ENCODE measurements around the gene SYT7. TPM values are rescaled to one million over a fixed set of nuclear protein-coding genes. Genes with fewer than 3 reads are reported as not detected.

SYT7 gene
- total RNA-seq, 4 donors from 2014 or later, result 2.1 to 10.0 (median 5.9) TPM

DNA sequence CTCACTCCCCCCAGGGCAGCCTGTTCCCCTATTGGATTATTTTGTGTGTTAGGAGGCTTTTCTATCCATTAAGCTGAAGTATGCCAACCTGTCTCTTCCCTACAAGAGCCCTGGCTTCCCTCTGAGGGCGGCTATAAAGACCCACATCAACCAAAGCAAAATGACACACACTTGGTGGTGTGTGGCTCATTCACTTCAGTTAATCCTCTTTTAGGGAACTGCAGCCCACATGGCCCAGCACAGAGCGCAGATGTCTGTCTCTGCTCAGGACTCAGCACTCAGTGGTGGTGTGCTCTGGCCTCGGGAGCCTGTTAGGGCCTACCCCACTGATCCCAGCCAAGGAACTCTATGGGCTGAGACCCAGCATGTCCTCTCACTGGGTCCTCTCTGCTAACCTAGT is 104.5 kb downstream of the SYT7 start:
- H3K27ac ChIP-seq, result no peak overlapping the region
- no peaks in the 10 kb centered on the region for H3K4me1 ChIP-seq
- H3K27me3 ChIP-seq, result no peaks in the 10 kb centered on the region
- H3K4me3 ChIP-seq, result no peak overlapping the region
- H3K9me3 ChIP-seq, result no peaks in the 10 kb centered on the region
- no peaks in the 10 kb centered on the region for H3K36me3 ChIP-seq
- no peak for DNase-seq
- TF ChIP-seq, protein P1, sequence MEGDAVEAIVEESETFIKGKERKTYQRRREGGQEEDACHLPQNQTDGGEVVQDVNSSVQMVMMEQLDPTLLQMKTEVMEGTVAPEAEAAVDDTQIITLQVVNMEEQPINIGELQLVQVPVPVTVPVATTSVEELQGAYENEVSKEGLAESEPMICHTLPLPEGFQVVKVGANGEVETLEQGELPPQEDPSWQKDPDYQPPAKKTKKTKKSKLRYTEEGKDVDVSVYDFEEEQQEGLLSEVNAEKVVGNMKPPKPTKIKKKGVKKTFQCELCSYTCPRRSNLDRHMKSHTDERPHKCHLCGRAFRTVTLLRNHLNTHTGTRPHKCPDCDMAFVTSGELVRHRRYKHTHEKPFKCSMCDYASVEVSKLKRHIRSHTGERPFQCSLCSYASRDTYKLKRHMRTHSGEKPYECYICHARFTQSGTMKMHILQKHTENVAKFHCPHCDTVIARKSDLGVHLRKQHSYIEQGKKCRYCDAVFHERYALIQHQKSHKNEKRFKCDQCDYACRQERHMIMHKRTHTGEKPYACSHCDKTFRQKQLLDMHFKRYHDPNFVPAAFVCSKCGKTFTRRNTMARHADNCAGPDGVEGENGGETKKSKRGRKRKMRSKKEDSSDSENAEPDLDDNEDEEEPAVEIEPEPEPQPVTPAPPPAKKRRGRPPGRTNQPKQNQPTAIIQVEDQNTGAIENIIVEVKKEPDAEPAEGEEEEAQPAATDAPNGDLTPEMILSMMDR (IDR thresholded peaks at IDR 0.05), result no peak
- no peak for TF ChIP-seq POLR2A (IDR thresholded peaks at IDR 0.05)
- intact Hi-C loops (cut with DNase I; ENCODE audit: low total_unique reads), result loop anchor here (5.0 kb wide), 1 partner anchor 161 kb away; no protein-coding TSS in a partner anchor

DNA sequence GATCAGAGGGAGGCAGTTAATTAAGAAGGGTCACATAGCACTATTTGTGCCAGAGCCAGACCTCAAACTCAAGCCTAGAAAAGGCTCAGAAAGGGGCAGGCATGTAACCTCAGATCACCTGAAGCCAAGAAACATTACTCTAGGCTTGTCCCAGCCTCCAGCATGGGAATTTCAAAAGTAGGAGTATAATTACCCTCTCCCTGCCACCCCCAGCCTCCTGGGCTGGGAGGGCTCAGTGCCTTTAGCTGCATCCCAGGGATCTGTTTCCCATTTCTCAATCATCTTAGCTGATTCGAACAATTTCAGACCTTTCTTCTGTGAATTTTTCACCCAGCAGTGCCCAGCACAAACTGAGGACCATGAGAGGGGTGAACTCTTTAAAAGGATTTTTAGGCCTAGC is 105.4 kb downstream of the SYT7 start:
- intact Hi-C loops (cut with DNase I; ENCODE audit: low total_unique reads), result loop anchor here (5.0 kb wide), 1 partner anchor 162 kb away; no protein-coding TSS in a partner anchor
- Histone ChIP-seq H3K9me3 (no peaks in the 10 kb centered on the region), H3K27ac (no peak overlapping the region), H3K4me3 (no peak overlapping the region), H3K36me3 (no peaks in the 10 kb centered on the region), H3K27me3 (no peaks in the 10 kb centered on the region), H3K4me1 (no peaks in the 10 kb centered on the region)
- TF ChIP-seq, protein P1 (IDR thresholded peaks at IDR 0.05), result no peak
- TF ChIP-seq POLR2A (IDR thresholded peaks at IDR 0.05), result no peak
- DNase-seq, result no peak

DNA sequence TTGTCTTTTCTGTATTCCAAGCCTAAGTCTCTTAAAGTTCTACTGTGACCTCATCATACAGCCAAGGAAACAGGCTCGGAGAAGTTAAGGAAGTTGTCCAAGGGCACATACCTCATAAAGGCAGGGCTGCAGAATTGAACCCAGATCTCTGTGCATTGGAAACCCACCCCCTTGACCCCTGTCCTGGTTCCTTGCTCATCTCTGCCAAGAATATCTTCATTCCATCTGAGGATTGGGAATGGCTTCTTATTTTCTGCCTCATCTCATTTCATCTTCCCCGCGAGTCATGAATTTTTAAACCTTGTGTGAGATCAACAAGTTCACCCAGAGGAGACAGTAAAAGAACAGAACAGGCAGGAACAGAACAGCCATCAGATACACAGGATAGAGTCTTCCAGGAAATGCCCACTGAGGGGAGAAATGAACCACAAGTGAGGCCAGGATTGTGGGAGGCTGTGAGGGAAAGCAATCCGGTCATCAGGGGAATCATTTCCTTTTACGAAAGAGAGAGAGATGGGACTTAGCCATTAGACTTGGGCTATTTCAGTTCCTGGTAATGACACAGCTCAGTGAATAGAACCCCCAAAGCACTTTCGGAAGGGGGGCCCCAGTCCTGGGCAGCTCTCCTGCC is 106.7 kb downstream of the SYT7 start:
- intact Hi-C loops (cut with DNase I; ENCODE audit: low total_unique reads), result no loop called here
- no peaks in the 10 kb centered on the region for H3K9me3 ChIP-seq
- TF ChIP-seq, protein P1 (IDR thresholded peaks at IDR 0.05), result no peak
- no peak for TF ChIP-seq POLR2A (IDR thresholded peaks at IDR 0.05)
- H3K27me3 ChIP-seq, result no peaks in the 10 kb centered on the region
- H3K36me3 ChIP-seq, result no peaks in the 10 kb centered on the region
- peak overlapping the region in 1 of 2 donors; percentile 28 for H3K27ac ChIP-seq
- no peak overlapping the region for H3K4me3 ChIP-seq
- DNase-seq, result no peak
- no peaks in the 10 kb centered on the region for H3K4me1 ChIP-seq

DNA sequence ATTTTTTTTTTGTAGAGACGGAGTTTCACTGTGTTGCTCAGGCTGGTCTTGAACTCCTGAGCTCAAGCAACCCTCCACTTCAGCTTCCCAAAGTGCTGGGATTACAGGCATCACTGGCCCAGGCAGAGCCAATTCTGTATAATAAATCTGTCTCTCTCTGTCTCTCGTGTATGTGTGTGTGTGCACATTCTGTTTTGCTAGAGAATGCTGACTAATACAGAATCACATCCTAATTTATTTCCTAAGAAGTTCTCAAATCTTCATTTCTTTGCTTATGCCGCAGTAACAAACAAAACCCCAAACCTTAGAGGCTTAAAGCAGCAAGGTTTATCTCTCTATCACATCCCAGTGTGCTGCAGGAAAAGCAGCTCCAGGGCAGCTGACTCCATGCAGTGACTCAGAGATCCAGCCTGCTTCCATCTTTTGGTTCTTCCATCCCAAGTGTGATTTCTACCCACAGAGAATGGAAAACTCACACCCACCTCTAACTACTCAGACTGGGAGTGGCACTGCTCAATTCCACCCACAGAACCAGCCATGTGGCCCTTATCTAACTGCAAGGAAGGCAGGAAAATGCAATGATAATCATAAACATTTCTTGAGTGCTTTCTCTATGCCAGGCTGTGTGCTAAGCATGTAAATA is 107.4 kb downstream of the SYT7 start:
- Histone ChIP-seq H3K4me3 (no peak overlapping the region), H3K36me3 (no peaks in the 10 kb centered on the region), H3K4me1 (no peaks in the 10 kb centered on the region), H3K27ac (peak overlapping the region in 1 of 2 donors; percentile 28), H3K27me3 (no peaks in the 10 kb centered on the region), H3K9me3 (no peaks in the 10 kb centered on the region)
- DNase-seq, result no peak
- no peak for TF ChIP-seq POLR2A (IDR thresholded peaks at IDR 0.05)
- TF ChIP-seq, protein P1 (IDR thresholded peaks at IDR 0.05), result no peak
- intact Hi-C loops (cut with DNase I; ENCODE audit: low total_unique reads), result no loop called here

DNA sequence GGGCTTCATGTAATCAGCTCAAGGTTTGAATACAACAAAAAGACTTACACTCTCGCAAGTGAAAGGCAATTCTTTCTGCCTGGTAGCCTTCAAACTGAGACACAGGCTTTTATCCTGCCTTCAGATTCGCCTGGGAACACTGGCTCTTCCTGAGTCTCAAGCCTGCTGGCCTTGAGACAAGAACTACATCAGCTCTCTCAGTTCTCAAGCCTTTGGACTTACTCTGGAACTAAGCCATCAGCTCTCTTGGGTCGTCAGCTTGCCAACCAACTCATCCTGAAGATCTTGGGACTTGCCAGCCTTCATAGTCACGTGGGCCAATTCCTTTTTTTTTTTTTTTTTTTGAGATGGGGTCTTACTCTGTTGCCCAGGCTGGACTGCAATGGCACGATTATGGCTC is 108.0 kb downstream of the SYT7 start:
- H3K27ac ChIP-seq, result peak overlapping the region; percentile 22 to 39
- H3K27me3 ChIP-seq, result no peaks in the 10 kb centered on the region
- no peaks in the 10 kb centered on the region for H3K9me3 ChIP-seq
- H3K4me1 ChIP-seq, result no peaks in the 10 kb centered on the region
- no peak for TF ChIP-seq POLR2A (IDR thresholded peaks at IDR 0.05)
- H3K4me3 ChIP-seq, result no peak overlapping the region
- peak; percentile 30 to 51 for DNase-seq
- intact Hi-C loops (cut with DNase I; ENCODE audit: low total_unique reads), result no loop called here
- no peaks in the 10 kb centered on the region for H3K36me3 ChIP-seq
